A673 (cell line): Measurements from ENCODE around the gene ERGIC3. TPM values are rescaled to one million over a fixed set of nuclear protein-coding genes. Genes with fewer than 3 reads are reported as not detected.

ENCODE experiments used
- BruUV-seq: library from RNA; stranded (reverse); fragments of 400-500 nt; replicated peaks from 2 replicates; lab custom pipeline; 2021; lab: Mats Ljungman, UMichigan
- CTCF ChIA-PET: fragments of 300-600 bp; sonication (Branson Sonifier 250); formaldehyde crosslinking; loops from one replicate; lab custom pipeline; 2022; ENCODE audit warnings: antibody characterized with exemption; lab: Charles Lee
- POLR2A ChIA-PET: fragments of 300-600 bp; sonication (Branson Sonifier 250); formaldehyde crosslinking; loops from one replicate; lab custom pipeline; 2022; ENCODE audit warnings: antibody characterized with exemption; ENCODE audit not compliant: low non-redundant PET; lab: Charles Lee
- DNase-seq: peaks from one replicate; pipeline ENCODE4 v3.0.0-alpha.2; 2015; ENCODE audit warnings: low spot score
- H3K27ac ChIP-seq: fragments of 200-600 bp; sonication (generic); 2 replicates; pipeline ENCODE4 v1.5.1; 2016; ENCODE audit warnings: mixed run types, low read depth, mild to moderate bottlenecking, mixed read lengths, antibody characterized with exemption, low read length; ENCODE audit not compliant: poor library complexity, severe bottlenecking
- H3K27me3 ChIP-seq: fragments of 200-600 bp; sonication (generic); replicated peaks from 2 replicates; pipeline ENCODE4 v1.6.1; 2017; ENCODE audit warnings: mixed run types, low read depth, mild to moderate bottlenecking, mixed read lengths, antibody characterized with exemption, low read length; ENCODE audit not compliant: insufficient read depth, poor library complexity
- H3K36me3 ChIP-seq: fragments of 200-600 bp; sonication (generic); 2 replicates; pipeline ENCODE4 v1.6.1; 2016; ENCODE audit warnings: mixed run types, mild to moderate bottlenecking, mixed read lengths, antibody characterized with exemption, low read length; ENCODE audit not compliant: insufficient read depth, poor library complexity, severe bottlenecking
- H3K4me1 ChIP-seq: fragments of 200-600 bp; sonication (generic); 2 replicates; pipeline ENCODE4 v1.6.1; 2017; ENCODE audit warnings: mixed run types, mild to moderate bottlenecking, mixed read lengths, antibody characterized with exemption, low read length; ENCODE audit not compliant: insufficient read depth, poor library complexity, severe bottlenecking
- H3K4me3 ChIP-seq: fragments of 200-600 bp; sonication (generic); 2 replicates; pipeline ENCODE4 v1.5.1; 2016; ENCODE audit warnings: low read depth, mixed run types, mild to moderate bottlenecking, mixed read lengths, low read length; ENCODE audit not compliant: poor library complexity, severe bottlenecking
- H3K9me3 ChIP-seq: fragments of 200-600 bp; sonication (generic); 2 replicates; pipeline ENCODE4 v1.6.1; 2016; ENCODE audit warnings: mixed run types, low read depth, mild to moderate bottlenecking, mixed read lengths, antibody characterized with exemption, low read length; ENCODE audit not compliant: poor library complexity, severe bottlenecking
- EZH2 ChIP-seq: fragments of 200-600 bp; sonication (generic); IDR thresholded peaks from 2 replicates; pipeline ENCODE4 v1.6.1; 2017; ENCODE audit warnings: borderline replicate concordance, low read depth, mild to moderate bottlenecking, mixed read lengths, antibody characterized with exemption, low read length; ENCODE audit not compliant: poor library complexity, severe bottlenecking
- intact Hi-C: fragments of 100-400 bp; cut with micrococcal nuclease; formaldehyde crosslinking; loops from one replicate; pipeline ENCODE4 v1.10.0; 2022; ENCODE audit not compliant: unreplicated experiment
- total RNA-seq: library from RNA; stranded (reverse); gene quantifications from 2 replicates; pipeline ENCODE4 v1.2.3, GENCODE V29; 2021
- TF ChIP-seq, protein P1 (sequence below): fragments of 300-800, 200-600 bp; sonication (generic); conservative IDR thresholded peaks from 2 replicates; pipeline ENCODE4 v1.5.1; 2017; ENCODE audit warnings: low read depth, mild to moderate bottlenecking, antibody characterized with exemption, low read length, moderate library complexity, mixed read lengths

Gene ERGIC3
- total RNA-seq, 1 experiment from 2014 or later, result 256 TPM

DNA sequence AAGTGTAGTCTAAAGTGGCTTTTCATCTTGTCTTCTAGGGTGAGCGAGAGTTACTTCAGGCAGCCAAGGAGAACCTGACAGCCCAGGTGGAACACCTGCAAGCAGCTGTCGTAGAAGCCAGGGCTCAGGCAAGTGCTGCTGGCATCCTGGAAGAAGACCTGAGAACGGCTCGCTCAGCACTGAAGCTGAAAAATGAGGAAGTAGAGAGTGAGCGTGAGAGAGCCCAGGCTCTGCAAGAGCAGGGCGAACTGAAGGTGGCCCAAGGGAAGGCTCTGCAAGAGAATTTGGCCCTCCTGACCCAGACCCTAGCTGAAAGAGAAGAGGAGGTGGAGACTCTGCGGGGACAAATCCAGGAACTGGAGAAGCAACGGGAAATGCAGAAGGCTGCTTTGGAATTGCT lies 39.5 kb upstream of the ERGIC3 start:
- BruUV-seq, result no TSS peak
- CTCF ChIA-PET, result no interaction called here

DNA sequence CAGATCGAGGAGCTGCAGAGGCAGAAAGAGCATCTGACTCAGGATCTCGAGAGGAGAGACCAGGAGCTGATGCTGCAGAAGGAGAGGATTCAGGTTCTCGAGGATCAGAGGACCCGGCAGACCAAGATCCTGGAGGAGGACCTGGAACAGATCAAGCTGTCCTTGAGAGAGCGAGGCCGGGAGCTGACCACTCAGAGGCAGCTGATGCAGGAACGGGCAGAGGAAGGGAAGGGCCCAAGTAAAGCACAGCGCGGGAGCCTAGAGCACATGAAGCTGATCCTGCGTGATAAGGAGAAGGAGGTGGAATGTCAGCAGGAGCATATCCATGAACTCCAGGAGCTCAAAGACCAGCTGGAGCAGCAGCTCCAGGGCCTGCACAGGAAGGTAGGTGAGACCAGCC lies 38.6 kb upstream of the ERGIC3 start:
- H3K4me3 ChIP-seq, result no peak overlapping the region
- DNase-seq, result no peak
- CTCF ChIA-PET, result no interaction called here
- peaks cover 56% of the 10 kb centered on the region for H3K36me3 ChIP-seq
- no peaks in the 10 kb centered on the region for H3K27me3 ChIP-seq
- TF ChIP-seq, protein P1, sequence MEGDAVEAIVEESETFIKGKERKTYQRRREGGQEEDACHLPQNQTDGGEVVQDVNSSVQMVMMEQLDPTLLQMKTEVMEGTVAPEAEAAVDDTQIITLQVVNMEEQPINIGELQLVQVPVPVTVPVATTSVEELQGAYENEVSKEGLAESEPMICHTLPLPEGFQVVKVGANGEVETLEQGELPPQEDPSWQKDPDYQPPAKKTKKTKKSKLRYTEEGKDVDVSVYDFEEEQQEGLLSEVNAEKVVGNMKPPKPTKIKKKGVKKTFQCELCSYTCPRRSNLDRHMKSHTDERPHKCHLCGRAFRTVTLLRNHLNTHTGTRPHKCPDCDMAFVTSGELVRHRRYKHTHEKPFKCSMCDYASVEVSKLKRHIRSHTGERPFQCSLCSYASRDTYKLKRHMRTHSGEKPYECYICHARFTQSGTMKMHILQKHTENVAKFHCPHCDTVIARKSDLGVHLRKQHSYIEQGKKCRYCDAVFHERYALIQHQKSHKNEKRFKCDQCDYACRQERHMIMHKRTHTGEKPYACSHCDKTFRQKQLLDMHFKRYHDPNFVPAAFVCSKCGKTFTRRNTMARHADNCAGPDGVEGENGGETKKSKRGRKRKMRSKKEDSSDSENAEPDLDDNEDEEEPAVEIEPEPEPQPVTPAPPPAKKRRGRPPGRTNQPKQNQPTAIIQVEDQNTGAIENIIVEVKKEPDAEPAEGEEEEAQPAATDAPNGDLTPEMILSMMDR, result no peak
- no peak for TF ChIP-seq EZH2
- no peak overlapping the region for H3K27ac ChIP-seq
- POLR2A ChIA-PET, result interaction anchor here (0.5 kb wide), 1 partner anchor 377 kb away, joined by 7 read pairs; no protein-coding TSS in a partner anchor
- H3K9me3 ChIP-seq, result no peaks in the 10 kb centered on the region
- H3K4me1 ChIP-seq, result no peaks in the 10 kb centered on the region
- intact Hi-C loops, result no loop called here
- no TSS peak for BruUV-seq

More for the DNA sequence above, 39.5 kb upstream of the ERGIC3 start:
- no peak overlapping the region for H3K4me3 ChIP-seq
- no peaks in the 10 kb centered on the region for H3K4me1 ChIP-seq
- peaks cover 57% of the 10 kb centered on the region for H3K36me3 ChIP-seq
- TF ChIP-seq EZH2, result no peak
- TF ChIP-seq, protein P1, result no peak
- intact Hi-C loops, result no loop called here
- no peak overlapping the region for H3K27ac ChIP-seq
- H3K27me3 ChIP-seq, result no peaks in the 10 kb centered on the region
- DNase-seq, result no peak
- H3K9me3 ChIP-seq, result no peaks in the 10 kb centered on the region
- POLR2A ChIA-PET, result no interaction called here

DNA sequence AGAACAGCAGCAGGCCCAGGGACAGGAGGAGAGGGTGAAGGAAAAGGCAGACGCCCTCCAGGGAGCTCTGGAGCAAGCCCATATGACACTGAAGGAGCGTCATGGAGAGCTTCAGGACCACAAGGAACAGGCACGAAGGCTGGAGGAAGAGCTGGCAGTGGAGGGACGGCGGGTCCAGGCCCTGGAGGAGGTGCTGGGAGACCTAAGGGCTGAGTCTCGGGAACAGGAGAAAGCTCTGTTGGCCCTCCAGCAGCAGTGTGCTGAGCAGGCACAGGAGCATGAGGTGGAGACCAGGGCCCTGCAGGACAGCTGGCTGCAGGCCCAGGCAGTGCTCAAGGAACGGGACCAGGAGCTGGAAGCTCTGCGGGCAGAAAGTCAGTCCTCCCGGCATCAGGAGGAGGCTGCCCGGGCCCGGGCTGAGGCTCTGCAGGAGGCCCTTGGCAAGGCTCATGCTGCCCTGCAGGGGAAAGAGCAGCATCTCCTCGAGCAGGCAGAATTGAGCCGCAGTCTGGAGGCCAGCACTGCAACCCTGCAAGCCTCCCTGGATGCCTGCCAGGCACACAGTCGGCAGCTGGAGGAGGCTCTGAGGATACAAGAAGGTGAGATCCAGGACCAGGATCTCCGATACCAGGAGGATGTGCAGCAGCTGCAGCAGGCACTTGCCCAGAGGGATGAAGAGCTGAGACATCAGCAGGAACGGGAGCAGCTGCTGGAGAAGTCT lies 37.9 kb upstream of the ERGIC3 start:
- H3K27me3 ChIP-seq, result no peaks in the 10 kb centered on the region
- peak; percentile 14 for DNase-seq
- no TSS peak for BruUV-seq
- peaks cover 51% of the 10 kb centered on the region for H3K36me3 ChIP-seq
- intact Hi-C loops, result no loop called here
- ChIA-PET CTCF (no interaction called here), POLR2A (interaction anchor here (0.5 kb wide), 1 partner anchor 376 kb away, joined by 7 read pairs; no protein-coding TSS in a partner anchor)
- H3K4me1 ChIP-seq, result no peaks in the 10 kb centered on the region
- TF ChIP-seq, protein P1, result no peak
- no peak for TF ChIP-seq EZH2
- no peaks in the 10 kb centered on the region for H3K9me3 ChIP-seq
- H3K27ac ChIP-seq, result no peak overlapping the region
- no peak overlapping the region for H3K4me3 ChIP-seq
